SK-N-SH (cell line): ENCODE measurements around the gene ELOVL3. TPM values are rescaled to one million over a fixed set of nuclear protein-coding genes. Genes with fewer than 3 reads are reported as not detected.

Experiments
- CTCF ChIA-PET: fragments of 300-600, 350-600 bp; formaldehyde crosslinking; extraction: SDS; loops from one replicate; lab custom pipeline; 2021; lab: Yijun Ruan, JAX
- POLR2A ChIA-PET: fragments of 350-600 bp; sonication (Branson Sonifier 250); formaldehyde crosslinking; extraction: SDS; loops from one replicate; lab custom pipeline; 2020; ENCODE audit warnings: antibody characterized with exemption, inconsistent platforms; lab: Yijun Ruan, JAX
- DNase-seq: peaks from one replicate; pipeline ENCODE4 v3.0.0; 2012
- H2AFZ ChIP-seq: fragments of 200-600 bp; sonication (generic); 2 replicates; pipeline ENCODE4 v1.8.1; 2016; ENCODE audit warnings: antibody characterized with exemption, mild to moderate bottlenecking, low read depth
- H3F3A ChIP-seq: fragments of 200-600 bp; sonication (generic); replicated peaks from 2 replicates; pipeline ENCODE3; 2016; ENCODE audit warnings: antibody characterized with exemption, mild to moderate bottlenecking; ENCODE audit not compliant: insufficient read depth
- H3K27ac ChIP-seq, 2 experiments: fragments of 200-500 bp in 1 of 2; fragments of 200-600 bp in 1 of 2; sonication (Bioruptor generic) in 1 of 2; sonication (generic), shearing (Covaris generic) in 1 of 2; 2 replicates each; pipeline versions ENCODE4 v1.5.1 to v1.6.1; 2014 to 2016; ENCODE audit warnings: low read depth in 2 of 2, inconsistent platforms in 1 of 2, low read length in 1 of 2, mild to moderate bottlenecking in 1 of 2, mixed read lengths in 1 of 2
- H3K27me3 ChIP-seq: fragments of 200-600 bp; sonication (generic), shearing (Covaris generic); 2 replicates; pipeline ENCODE4 v1.6.1; 2016; ENCODE audit warnings: mixed run types; ENCODE audit not compliant: insufficient read depth
- H3K36me3 ChIP-seq, 2 experiments: fragments of 200-500 bp in 1 of 2; fragments of 200-600 bp in 1 of 2; sonication (Bioruptor generic) in 1 of 2; sonication (generic) in 1 of 2; replicated peaks in 1 of 2; 2 replicates each; pipeline versions ENCODE3 to v1.5.1; 2014 to 2016; ENCODE audit warnings: low read length in 1 of 2, mild to moderate bottlenecking in 1 of 2; ENCODE audit not compliant: insufficient read depth in 2 of 2, control insufficient read depth in 1 of 2
- H3K4me1 ChIP-seq, 2 experiments: fragments of 200-500 bp in 1 of 2; fragments of 200-600 bp in 1 of 2; sonication (Bioruptor generic) in 1 of 2; sonication (generic), shearing (Covaris generic) in 1 of 2; 2 replicates each; pipeline versions ENCODE4 v1.5.1 to v1.6.1; 2014 to 2016; ENCODE audit warnings: low read depth in 1 of 2, low read length in 1 of 2, mixed run types in 1 of 2; ENCODE audit not compliant: insufficient read depth in 2 of 2, control insufficient read depth in 1 of 2
- H3K4me2 ChIP-seq: fragments of 200-600 bp; sonication (generic), shearing (Covaris generic); 2 replicates; pipeline ENCODE4 v1.6.1; 2017; ENCODE audit warnings: mixed run types
- H3K4me3 ChIP-seq, 2 experiments: fragments of 200-500 bp in 1 of 2; fragments of 200-600 bp in 1 of 2; sonication (Bioruptor generic) in 1 of 2; sonication (generic), shearing (Covaris generic) in 1 of 2; 2 replicates each; pipeline versions ENCODE4 v1.5.1 to v1.8.1; 2014 to 2016; ENCODE audit warnings: low read depth in 2 of 2, inconsistent platforms in 1 of 2, low read length in 1 of 2, mild to moderate bottlenecking in 1 of 2, mixed read lengths in 1 of 2, moderate library complexity in 1 of 2
- H3K79me2 ChIP-seq: fragments of 200-600 bp; sonication (generic); 2 replicates; pipeline ENCODE4 v1.8.1; 2017; ENCODE audit warnings: mild to moderate bottlenecking; ENCODE audit not compliant: insufficient read depth
- H3K9ac ChIP-seq: fragments of 200-600 bp; sonication (generic); 2 replicates; pipeline ENCODE4 v1.6.1; 2017; ENCODE audit warnings: mixed run types
- H3K9me2 ChIP-seq: fragments of 200-600 bp; sonication (generic); 2 replicates; pipeline ENCODE4 v1.6.1; 2017; ENCODE audit warnings: mixed run types
- H3K9me3 ChIP-seq: fragments of 200-600 bp; sonication (generic); 2 replicates; pipeline ENCODE4 v1.6.1; 2017; ENCODE audit warnings: mixed run types, mild to moderate bottlenecking, moderate library complexity
- H4K20me1 ChIP-seq: fragments of 200-600 bp; sonication (generic); 2 replicates; pipeline ENCODE4 v1.6.1; 2017; ENCODE audit warnings: mild to moderate bottlenecking, mixed run types; ENCODE audit not compliant: insufficient read depth
- EP300 ChIP-seq, 2 experiments: IDR thresholded peaks; 2 replicates each; pipeline versions ENCODE4 v1.4.0 to v1.6.1; 2012; ENCODE audit warnings: borderline replicate concordance in 1 of 2, low read depth in 1 of 2, low read length in 1 of 2
- EZH2phosphoT487 ChIP-seq: fragments of 200-600 bp; sonication (generic); IDR thresholded peaks from 2 replicates; pipeline ENCODE4 v1.6.1; 2017; ENCODE audit warnings: low read depth, mixed run types, mild to moderate bottlenecking, antibody characterized with exemption, moderate library complexity, borderline replicate concordance
- FOSL2 ChIP-seq: IDR thresholded peaks from 2 replicates; pipeline ENCODE4 v1.4.0; 2012; ENCODE audit warnings: low read depth, mild to moderate bottlenecking, moderate library complexity, borderline replicate concordance
- FOXJ3 ChIP-seq: sonication (generic); formaldehyde crosslinking; IDR thresholded peaks from 2 replicates; pipeline ENCODE4 v1.5.1; 2020; ENCODE audit warnings: mild to moderate bottlenecking, missing genetic modification reagents
- FOXM1 ChIP-seq: IDR thresholded peaks from 2 replicates; pipeline ENCODE4 v1.4.0; 2012; ENCODE audit warnings: low read depth, mild to moderate bottlenecking
- GABPA ChIP-seq: IDR thresholded peaks from 2 replicates; pipeline ENCODE4 v1.4.0; 2012; ENCODE audit warnings: low read depth, mild to moderate bottlenecking
- JUND ChIP-seq: IDR thresholded peaks from 2 replicates; pipeline ENCODE4 v1.4.0; 2012
- MEF2A ChIP-seq: IDR thresholded peaks from 2 replicates; pipeline ENCODE4 v1.4.0; 2012; ENCODE audit warnings: low read depth, borderline replicate concordance
- MXI1 ChIP-seq: IDR thresholded peaks from 2 replicates; pipeline ENCODE4 v1.6.1; 2012; ENCODE audit warnings: mild to moderate bottlenecking, low read depth, low read length, improper control_type of control experiment
- NFIC ChIP-seq: IDR thresholded peaks from 2 replicates; pipeline ENCODE4 v1.4.0; 2012; ENCODE audit warnings: borderline replicate concordance
- NRF1 ChIP-seq: IDR thresholded peaks from 2 replicates; pipeline ENCODE4 v1.6.1; 2012; ENCODE audit warnings: low read depth, mild to moderate bottlenecking, low read length
- POLR2AphosphoS5 ChIP-seq: IDR thresholded peaks from 2 replicates; pipeline ENCODE4 v1.6.1; 2012; ENCODE audit warnings: low read depth, low read length
- RAD21 ChIP-seq: IDR thresholded peaks from 2 replicates; pipeline ENCODE4 v1.6.1; 2012; ENCODE audit warnings: mild to moderate bottlenecking, low read length
- RCOR1 ChIP-seq: fragments of 150-350 bp; IDR thresholded peaks from 2 replicates; pipeline ENCODE4 v1.6.1; 2017; ENCODE audit warnings: antibody characterized with exemption, low read length
- RFX5 ChIP-seq: IDR thresholded peaks from 2 replicates; pipeline ENCODE4 v1.6.1; 2012; ENCODE audit warnings: mild to moderate bottlenecking, improper control_type of control experiment, low read length
- RXRA ChIP-seq: IDR thresholded peaks from 2 replicates; pipeline ENCODE4 v1.4.0; 2012; ENCODE audit warnings: low read depth, mild to moderate bottlenecking, borderline replicate concordance
- SIN3A ChIP-seq: IDR thresholded peaks from 2 replicates; pipeline ENCODE4 v1.6.1; 2012; ENCODE audit warnings: low read depth, mild to moderate bottlenecking, low read length, moderate library complexity, borderline replicate concordance
- SMC3 ChIP-seq: IDR thresholded peaks from 2 replicates; pipeline ENCODE4 v1.6.1; 2012; ENCODE audit warnings: low read depth, low read length, improper control_type of control experiment
- TAF1 ChIP-seq: IDR thresholded peaks from 2 replicates; pipeline ENCODE4 v1.6.1; 2012; ENCODE audit warnings: low read depth, mild to moderate bottlenecking, low read length, moderate library complexity, borderline replicate concordance
- TCF12 ChIP-seq: IDR thresholded peaks from 2 replicates; pipeline ENCODE4 v1.4.0; 2012
- TEAD4 ChIP-seq: IDR thresholded peaks from 2 replicates; pipeline ENCODE4 v1.4.0; 2012; ENCODE audit warnings: mild to moderate bottlenecking, borderline replicate concordance; ENCODE audit not compliant: insufficient read depth
- YY1 ChIP-seq: IDR thresholded peaks from 2 replicates; pipeline ENCODE4 v1.4.0; 2012; ENCODE audit warnings: low read depth, mild to moderate bottlenecking
- WGBS: methylation state at CpG from one replicate; pipeline ENCODE4 v1.1.6; 2017; ENCODE audit warnings: low lambda C conversion rate; 5-methylcytosine and 5-hydroxymethylcytosine counted together
- polyA plus RNA-seq, 3 experiments: library from polyadenylated mRNA; depleted of rRNA; stranded (reverse); fragments of >200 nt; gene quantifications; 2 replicates each; pipeline ENCODE4 v1.2.3, GENCODE V29; 2012
- TF ChIP-seq, protein P1 (sequence below): fragments of 150-350 bp; IDR thresholded peaks from 2 replicates; pipeline ENCODE4 v1.6.1; 2016; ENCODE audit warnings: mild to moderate bottlenecking, low read depth, low read length
- TF ChIP-seq, protein P2 (sequence below): fragments of 200-600 bp; sonication (generic); IDR thresholded peaks from 2 replicates; pipeline ENCODE4 v1.6.1; 2017; ENCODE audit warnings: antibody characterized with exemption, mild to moderate bottlenecking, moderate library complexity
- TF ChIP-seq, protein P3 (sequence below): IDR thresholded peaks from 2 replicates; pipeline ENCODE4 v1.4.0; 2012; ENCODE audit warnings: low read depth, borderline replicate concordance
- TF ChIP-seq, protein P4 (sequence below): fragments of 150-350 bp; IDR thresholded peaks from 2 replicates; pipeline ENCODE4 v1.6.1; 2017; ENCODE audit warnings: antibody characterized with exemption, low read length, low read depth, borderline replicate concordance
- TF ChIP-seq, protein P5 (sequence below): IDR thresholded peaks from 2 replicates; pipeline ENCODE4; 2012

ELOVL3 gene
- polyA plus RNA-seq, 1 of the 3 experiments (the other 2 are of a cell fraction): 0.25 TPM

DNA sequence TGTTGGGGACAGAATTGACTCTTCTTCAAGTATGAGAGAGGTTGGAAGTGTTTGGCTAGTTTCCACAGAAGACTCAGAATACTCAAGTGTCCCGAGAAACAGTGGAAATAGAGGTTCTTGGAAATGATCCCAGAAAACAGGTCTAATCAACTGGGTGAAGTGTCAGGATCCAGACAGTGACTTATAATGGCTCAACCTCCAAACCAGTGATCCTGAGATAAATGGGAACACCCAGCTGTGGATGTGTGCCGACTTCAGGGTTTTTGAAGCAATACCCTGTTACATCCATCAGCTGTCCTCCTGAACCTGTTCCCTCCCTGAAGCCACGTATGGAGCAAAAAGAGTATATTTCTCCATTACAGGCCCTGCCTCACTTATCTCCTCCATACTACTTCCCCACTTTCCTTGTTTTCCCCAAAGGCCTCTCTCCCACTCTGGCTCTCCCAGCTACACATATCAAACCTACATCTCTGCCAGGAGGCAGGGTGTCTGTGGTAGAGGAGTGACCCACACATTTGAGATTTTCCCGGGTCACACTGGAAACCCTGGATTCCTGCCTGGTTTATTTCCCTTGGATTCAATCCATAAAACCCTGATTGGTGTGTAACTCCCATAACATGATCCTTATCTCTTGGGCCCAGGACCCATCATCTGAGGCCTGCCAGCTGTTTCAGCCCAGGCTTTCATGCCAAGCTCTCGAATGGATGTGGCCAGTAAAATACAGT lies 17.6 kb upstream of the ELOVL3 start:
- no peaks in the 10 kb centered on the region for H3K79me2 ChIP-seq
- peaks cover 4% of the 10 kb centered on the region; the same call in 1 of the 2 replicates for H3K9me3 ChIP-seq
- CTCF ChIA-PET: interaction anchor here (0.8 to 5.1 kb wide), 7 partner anchors 18 to 191 kb away, joined by 3 to 28 read pairs (median 6); no protein-coding TSS in a partner anchor
- H3F3A ChIP-seq: peaks cover 11% of the 10 kb centered on the region
- no peaks in the 10 kb centered on the region for H3K9me2 ChIP-seq
- H3K27me3 ChIP-seq: no peaks in the 10 kb centered on the region
- H4K20me1 ChIP-seq: peaks cover 6% of the 10 kb centered on the region; the same call in 1 of the 2 replicates
- DNase-seq: peak; percentile 87
- H3K9ac ChIP-seq: no peak overlapping the region
- H3K36me3 ChIP-seq: no peaks in the 10 kb centered on the region
- H3K4me1 ChIP-seq: peaks cover 9 to 14% of the 10 kb centered on the region in 2 experiments; a peak in 3 of 4 replicates
- no peak overlapping the region for H3K4me3 ChIP-seq
- H2AFZ ChIP-seq: peak overlapping the region; percentile 57; the same call in 1 of the 2 replicates
- POLR2A ChIA-PET: interaction anchor here (1.3 kb wide), 1 partner anchor 17 kb away, joined by 6 read pairs; the partner anchor contains the start of gene ELOVL3
- WGBS: 20% methylated on average over 5 of the region's 5 CpGs
- peak overlapping the region; percentile 59; the same call in 1 of the 2 replicates for H3K4me2 ChIP-seq
- H3K27ac ChIP-seq: peak overlapping the region; percentile 44 to 79; a peak in 3 of 4 replicates
- TF ChIP-seq, protein P1, sequence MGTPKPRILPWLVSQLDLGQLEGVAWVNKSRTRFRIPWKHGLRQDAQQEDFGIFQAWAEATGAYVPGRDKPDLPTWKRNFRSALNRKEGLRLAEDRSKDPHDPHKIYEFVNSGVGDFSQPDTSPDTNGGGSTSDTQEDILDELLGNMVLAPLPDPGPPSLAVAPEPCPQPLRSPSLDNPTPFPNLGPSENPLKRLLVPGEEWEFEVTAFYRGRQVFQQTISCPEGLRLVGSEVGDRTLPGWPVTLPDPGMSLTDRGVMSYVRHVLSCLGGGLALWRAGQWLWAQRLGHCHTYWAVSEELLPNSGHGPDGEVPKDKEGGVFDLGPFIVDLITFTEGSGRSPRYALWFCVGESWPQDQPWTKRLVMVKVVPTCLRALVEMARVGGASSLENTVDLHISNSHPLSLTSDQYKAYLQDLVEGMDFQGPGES: no peak
- TF ChIP-seq NRF1: no peak
- TF ChIP-seq EP300 (IDR thresholded peaks at IDR 0.05; ENCODE audit: borderline replicate concordance in 1 of 2, low read depth in 1 of 2, low read length in 1 of 2): peak in 1 of 2 experiments; percentile 65; a peak in 2 of 4 replicates
- no peak for TF ChIP-seq TEAD4
- TF ChIP-seq, protein P2, sequence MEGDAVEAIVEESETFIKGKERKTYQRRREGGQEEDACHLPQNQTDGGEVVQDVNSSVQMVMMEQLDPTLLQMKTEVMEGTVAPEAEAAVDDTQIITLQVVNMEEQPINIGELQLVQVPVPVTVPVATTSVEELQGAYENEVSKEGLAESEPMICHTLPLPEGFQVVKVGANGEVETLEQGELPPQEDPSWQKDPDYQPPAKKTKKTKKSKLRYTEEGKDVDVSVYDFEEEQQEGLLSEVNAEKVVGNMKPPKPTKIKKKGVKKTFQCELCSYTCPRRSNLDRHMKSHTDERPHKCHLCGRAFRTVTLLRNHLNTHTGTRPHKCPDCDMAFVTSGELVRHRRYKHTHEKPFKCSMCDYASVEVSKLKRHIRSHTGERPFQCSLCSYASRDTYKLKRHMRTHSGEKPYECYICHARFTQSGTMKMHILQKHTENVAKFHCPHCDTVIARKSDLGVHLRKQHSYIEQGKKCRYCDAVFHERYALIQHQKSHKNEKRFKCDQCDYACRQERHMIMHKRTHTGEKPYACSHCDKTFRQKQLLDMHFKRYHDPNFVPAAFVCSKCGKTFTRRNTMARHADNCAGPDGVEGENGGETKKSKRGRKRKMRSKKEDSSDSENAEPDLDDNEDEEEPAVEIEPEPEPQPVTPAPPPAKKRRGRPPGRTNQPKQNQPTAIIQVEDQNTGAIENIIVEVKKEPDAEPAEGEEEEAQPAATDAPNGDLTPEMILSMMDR: no peak
- TF ChIP-seq RAD21: peak; percentile 26
- TF ChIP-seq, protein P3, sequence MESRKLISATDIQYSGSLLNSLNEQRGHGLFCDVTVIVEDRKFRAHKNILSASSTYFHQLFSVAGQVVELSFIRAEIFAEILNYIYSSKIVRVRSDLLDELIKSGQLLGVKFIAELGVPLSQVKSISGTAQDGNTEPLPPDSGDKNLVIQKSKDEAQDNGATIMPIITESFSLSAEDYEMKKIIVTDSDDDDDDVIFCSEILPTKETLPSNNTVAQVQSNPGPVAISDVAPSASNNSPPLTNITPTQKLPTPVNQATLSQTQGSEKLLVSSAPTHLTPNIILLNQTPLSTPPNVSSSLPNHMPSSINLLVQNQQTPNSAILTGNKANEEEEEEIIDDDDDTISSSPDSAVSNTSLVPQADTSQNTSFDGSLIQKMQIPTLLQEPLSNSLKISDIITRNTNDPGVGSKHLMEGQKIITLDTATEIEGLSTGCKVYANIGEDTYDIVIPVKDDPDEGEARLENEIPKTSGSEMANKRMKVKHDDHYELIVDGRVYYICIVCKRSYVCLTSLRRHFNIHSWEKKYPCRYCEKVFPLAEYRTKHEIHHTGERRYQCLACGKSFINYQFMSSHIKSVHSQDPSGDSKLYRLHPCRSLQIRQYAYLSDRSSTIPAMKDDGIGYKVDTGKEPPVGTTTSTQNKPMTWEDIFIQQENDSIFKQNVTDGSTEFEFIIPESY: no peak
- no peak for TF ChIP-seq FOXM1
- TF ChIP-seq JUND: no peak
- no peak for TF ChIP-seq MEF2A
- peak; percentile 66 for TF ChIP-seq TCF12
- peak; percentile 71 for TF ChIP-seq NFIC
- TF ChIP-seq POLR2AphosphoS5: no peak
- TF ChIP-seq YY1: no peak
- no peak for TF ChIP-seq GABPA
- no peak for TF ChIP-seq EZH2phosphoT487
- no peak for TF ChIP-seq RCOR1
- no peak for TF ChIP-seq TAF1
- TF ChIP-seq SMC3: no peak
- no peak; the same call in none of the 2 replicates for TF ChIP-seq MXI1
- TF ChIP-seq RXRA: no peak
- no peak for TF ChIP-seq RFX5
- peak; percentile 40; the same call in 1 of the 2 replicates for TF ChIP-seq FOXJ3 (CRISPR knock-in tag)
- TF ChIP-seq, protein P4, sequence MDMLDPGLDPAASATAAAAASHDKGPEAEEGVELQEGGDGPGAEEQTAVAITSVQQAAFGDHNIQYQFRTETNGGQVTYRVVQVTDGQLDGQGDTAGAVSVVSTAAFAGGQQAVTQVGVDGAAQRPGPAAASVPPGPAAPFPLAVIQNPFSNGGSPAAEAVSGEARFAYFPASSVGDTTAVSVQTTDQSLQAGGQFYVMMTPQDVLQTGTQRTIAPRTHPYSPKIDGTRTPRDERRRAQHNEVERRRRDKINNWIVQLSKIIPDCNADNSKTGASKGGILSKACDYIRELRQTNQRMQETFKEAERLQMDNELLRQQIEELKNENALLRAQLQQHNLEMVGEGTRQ: no peak
- TF ChIP-seq, protein P5, sequence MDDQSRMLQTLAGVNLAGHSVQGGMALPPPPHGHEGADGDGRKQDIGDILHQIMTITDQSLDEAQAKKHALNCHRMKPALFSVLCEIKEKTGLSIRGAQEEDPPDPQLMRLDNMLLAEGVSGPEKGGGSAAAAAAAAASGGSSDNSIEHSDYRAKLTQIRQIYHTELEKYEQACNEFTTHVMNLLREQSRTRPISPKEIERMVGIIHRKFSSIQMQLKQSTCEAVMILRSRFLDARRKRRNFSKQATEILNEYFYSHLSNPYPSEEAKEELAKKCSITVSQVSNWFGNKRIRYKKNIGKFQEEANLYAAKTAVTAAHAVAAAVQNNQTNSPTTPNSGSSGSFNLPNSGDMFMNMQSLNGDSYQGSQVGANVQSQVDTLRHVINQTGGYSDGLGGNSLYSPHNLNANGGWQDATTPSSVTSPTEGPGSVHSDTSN: no peak
- TF ChIP-seq SIN3A: no peak
- no peak for TF ChIP-seq FOSL2
